GM12892 (cell line): Measurements from ENCODE around the gene UNCX.

Experiments
- DNase-seq: peaks from one replicate; pipeline ENCODE4 v3.0.0; 2011; ENCODE audit not compliant: insufficient read length
- FAIRE-seq: peaks from 2 replicates; lab custom pipeline; 2011; peaks lifted over from hg19 to GRCh38; lab: Jason Lieb, UNC
- POLR2A ChIP-seq: IDR thresholded peaks from 2 replicates; pipeline ENCODE4 v1.6.1; 2011; ENCODE audit warnings: low read depth, low read length, control low read depth
- POLR2AphosphoS5 ChIP-seq: IDR thresholded peaks from 2 replicates; pipeline ENCODE4 v1.6.1; 2011; ENCODE audit warnings: low read depth, low read length, control low read depth
- TAF1 ChIP-seq: IDR thresholded peaks from 2 replicates; pipeline ENCODE4 v1.6.1; 2011; ENCODE audit warnings: low read depth, mild to moderate bottlenecking, control low read depth, low read length, borderline replicate concordance

UNCX gene

GRCh38 chr7:1229202-1229947 lies 3.3 kb upstream of the UNCX start:
- FAIRE-seq (no peak), DNase-seq (no peak)
- TF ChIP-seq TAF1: no peak
- no peak for TF ChIP-seq POLR2AphosphoS5
- TF ChIP-seq POLR2A: no peak

GRCh38 chr7:1229956-1230355 lies 2.7 kb upstream of the UNCX start:
- TF ChIP-seq POLR2AphosphoS5: no peak
- TF ChIP-seq POLR2A: no peak
- TF ChIP-seq TAF1: no peak
- DNase-seq (no peak), FAIRE-seq (no peak)

- no peak for TF ChIP-seq POLR2A
- no peak for TF ChIP-seq TAF1
- TF ChIP-seq POLR2AphosphoS5: no peak
- FAIRE-seq: no peak
- no peak for DNase-seq
Measured at GRCh38 chr7:1230411-1231213, 2.1 kb upstream of the UNCX start.

GRCh38 chr7:1231214-1232102 lies 1.2 kb upstream of the UNCX start:
- DNase-seq (no peak), FAIRE-seq (no peak)
- TF ChIP-seq POLR2A (no peak), POLR2AphosphoS5 (no peak), TAF1 (no peak)

GRCh38 chr7:1232103-1232466 lies 587 bp upstream of the UNCX start:
- TF ChIP-seq POLR2AphosphoS5 (no peak), TAF1 (no peak)
- FAIRE-seq (no peak), DNase-seq (no peak)

GRCh38 chr7:1233333-1234048 lies 819 bp downstream of the UNCX start:
- FAIRE-seq (no peak), DNase-seq (no peak)
- TF ChIP-seq TAF1: no peak
- no peak for TF ChIP-seq POLR2AphosphoS5
- TF ChIP-seq POLR2A: no peak

- TF ChIP-seq POLR2AphosphoS5 (no peak), TAF1 (no peak), POLR2A (no peak)
- DNase-seq: no peak
- no peak for FAIRE-seq
Measured at GRCh38 chr7:1234049-1234880, 1.6 kb downstream of the UNCX start.

- DNase-seq: no peak
- no peak for TF ChIP-seq POLR2A
- no peak for TF ChIP-seq TAF1
- no peak for TF ChIP-seq POLR2AphosphoS5
- no peak for FAIRE-seq
Measured at GRCh38 chr7:1234881-1235500, 2.3 kb downstream of the UNCX start.

GRCh38 chr7:1235501-1236131 lies 2.9 kb downstream of the UNCX start:
- no peak for DNase-seq
- TF ChIP-seq POLR2A (no peak), TAF1 (no peak), POLR2AphosphoS5 (no peak)
- FAIRE-seq: no peak

- DNase-seq: no peak
- TF ChIP-seq POLR2A (no peak), POLR2AphosphoS5 (no peak), TAF1 (no peak)
- FAIRE-seq: no peak
Measured at GRCh38 chr7:1236132-1236661, 3.5 kb downstream of the UNCX start.
